Measurements from ENCODE around the gene ADRM1.

ADRM1 gene

DNA sequence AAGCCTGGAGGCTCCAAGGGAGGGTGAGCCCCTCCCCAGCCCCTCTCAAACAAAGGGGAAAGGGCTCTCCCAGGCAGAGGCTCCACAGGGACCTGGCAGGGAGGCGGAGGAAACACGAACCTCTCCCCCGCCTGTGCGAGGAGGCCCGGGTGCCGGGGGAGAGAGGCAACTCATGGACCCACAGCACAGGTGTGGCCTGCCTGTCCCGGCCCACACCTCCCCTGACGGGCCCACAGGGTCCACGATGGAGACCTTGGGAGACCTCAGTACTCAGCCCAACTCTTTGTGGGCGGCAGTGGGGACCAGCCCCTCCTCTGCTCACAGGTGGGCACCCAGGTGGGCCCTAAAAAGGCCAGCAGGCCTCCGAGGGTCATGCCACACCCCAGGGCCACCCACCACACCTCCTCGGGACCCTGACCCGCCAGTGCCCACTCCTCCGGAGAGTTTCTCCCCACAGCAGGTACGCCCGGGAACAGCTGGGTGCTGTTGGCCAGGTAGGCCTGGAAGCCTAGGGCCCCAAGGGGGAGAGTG is 52.1 kb downstream of the ADRM1 start:
- no peak for DNase-seq (ENCODE audit: low read depth, low spot score)
- H3K4me3 ChIP-seq (ENCODE audit: insufficient read length, low read depth) = no peak overlapping the region
- no peaks in the 10 kb centered on the region for H3K27me3 ChIP-seq (ENCODE audit: insufficient read depth, insufficient read length)
- peaks cover 45% of the 10 kb centered on the region for H3K4me1 ChIP-seq (ENCODE audit: insufficient read depth, insufficient read length)
- no peak for TF ChIP-seq YY1 (IDR thresholded peaks at IDR 0.05; ENCODE audit: insufficient read depth, insufficient read length)
- TF ChIP-seq SUZ12 (IDR thresholded peaks at IDR 0.05; ENCODE audit: extremely low read depth, insufficient read depth, insufficient read length) = no peak
- no peak for TF ChIP-seq ZNF274 (IDR thresholded peaks at IDR 0.05; ENCODE audit: low read depth, low read length)
- H3K9ac ChIP-seq (ENCODE audit: insufficient read length, low read depth) = peak overlapping the region; percentile 71
- H3K36me3 ChIP-seq (ENCODE audit: insufficient read depth, insufficient read length, low read length) = peaks cover 71% of the 10 kb centered on the region
- peaks cover 2% of the 10 kb centered on the region; the same call in 1 of the 2 replicates for H3K9me3 ChIP-seq (ENCODE audit: insufficient read depth, low read length)

DNA sequence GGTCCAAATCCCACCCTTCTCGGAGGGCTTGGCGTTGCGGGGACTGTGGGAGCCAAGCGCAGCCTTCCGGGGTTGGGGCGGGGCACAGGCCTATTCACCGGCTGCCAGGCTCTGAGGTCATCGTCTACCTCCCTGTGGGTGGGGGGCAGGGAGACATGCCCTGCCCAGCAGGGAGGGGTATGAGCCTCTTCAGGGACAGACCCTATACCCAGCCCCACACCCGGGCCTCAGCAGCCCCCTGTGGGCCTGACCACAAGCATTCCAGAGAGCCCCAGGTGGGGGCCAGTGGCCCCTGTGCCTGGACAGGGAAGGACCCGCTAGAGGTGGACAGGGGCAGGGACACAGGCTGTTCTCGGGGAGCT is 52.7 kb downstream of the ADRM1 start:
- Histone ChIP-seq H3K9me3 (ENCODE audit: insufficient read depth, low read length) (no peaks in the 10 kb centered on the region), H3K9ac (ENCODE audit: insufficient read length, low read depth) (peak overlapping the region; percentile 71), H3K4me3 (ENCODE audit: insufficient read length, low read depth) (no peak overlapping the region), H3K4me1 (ENCODE audit: insufficient read depth, insufficient read length) (peaks cover 45% of the 10 kb centered on the region), H3K36me3 (ENCODE audit: insufficient read depth, insufficient read length, low read length) (peaks cover 67% of the 10 kb centered on the region), H3K27me3 (ENCODE audit: insufficient read depth, insufficient read length) (no peaks in the 10 kb centered on the region)
- no peak for DNase-seq (ENCODE audit: low read depth, low spot score)
- TF ChIP-seq YY1 (IDR thresholded peaks at IDR 0.05; ENCODE audit: insufficient read depth, insufficient read length) (no peak), ZNF274 (IDR thresholded peaks at IDR 0.05; ENCODE audit: low read depth, low read length) (no peak)

DNA sequence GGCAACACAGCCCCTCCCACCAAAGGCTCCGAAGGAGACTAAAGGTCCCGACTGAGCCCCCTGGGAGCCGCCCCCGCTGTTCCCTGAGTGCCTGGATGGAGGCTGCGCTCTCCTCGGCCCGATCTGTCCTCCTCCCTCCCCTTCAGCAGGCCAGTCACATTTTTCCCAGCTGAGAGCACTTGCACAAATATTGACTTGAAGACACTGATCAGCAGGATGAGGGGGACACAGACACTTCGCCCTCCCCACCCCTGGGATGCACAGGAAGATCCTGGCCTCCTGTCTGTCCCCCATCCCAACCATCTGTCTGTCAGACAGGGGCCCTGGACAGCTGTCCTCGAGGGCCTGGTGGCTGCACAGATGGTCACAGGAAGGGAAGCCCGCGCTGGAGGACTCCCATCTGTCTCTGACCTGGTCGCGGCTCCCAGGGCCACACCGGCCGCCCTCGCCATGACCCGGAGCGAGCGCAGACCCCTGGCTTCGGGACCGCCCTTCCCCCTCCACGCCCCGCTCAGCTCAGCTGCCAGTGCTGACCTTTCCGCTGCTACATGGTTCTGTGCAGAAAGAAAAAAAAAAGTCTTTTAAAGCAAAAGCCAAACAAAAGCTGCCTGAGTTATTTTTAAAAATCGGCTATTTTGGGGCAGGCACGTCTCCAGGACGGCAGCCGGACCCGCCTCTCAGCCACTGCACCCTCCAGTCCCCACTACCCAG is 53.2 kb downstream of the ADRM1 start:
- Histone ChIP-seq H3K4me3 (ENCODE audit: insufficient read length, low read depth) (no peak overlapping the region), H3K4me1 (ENCODE audit: insufficient read depth, insufficient read length) (peaks cover 51% of the 10 kb centered on the region)

DNA sequence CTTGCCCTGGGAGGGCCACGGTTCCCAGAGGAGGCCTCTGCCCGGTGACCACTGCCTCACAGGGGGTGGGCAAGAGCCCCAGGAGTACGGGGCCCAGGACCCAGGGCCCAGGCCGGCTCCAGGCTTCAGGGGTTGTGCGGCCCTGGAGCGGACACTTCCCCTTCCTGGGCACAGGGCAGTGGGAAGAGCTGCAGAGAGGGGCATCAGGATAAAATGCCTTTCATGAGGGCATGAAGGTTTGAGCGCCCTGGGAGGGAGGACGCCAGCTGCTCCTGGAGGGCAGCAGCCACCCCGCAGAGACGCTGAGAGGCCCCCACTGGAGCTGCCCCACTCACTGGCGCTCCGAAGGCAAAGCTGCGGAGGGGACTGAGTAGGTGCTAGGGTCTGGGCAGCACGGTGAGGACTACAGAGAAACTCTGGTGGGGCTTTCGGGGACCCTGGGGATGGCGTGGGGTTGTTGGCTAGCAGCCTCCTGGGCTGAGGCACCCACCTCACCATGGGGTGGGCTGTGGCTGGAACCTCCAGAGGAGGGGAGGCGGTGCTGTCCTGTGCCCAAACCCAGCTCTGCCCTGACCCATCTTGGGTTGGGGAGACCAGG is 53.9 kb downstream of the ADRM1 start:
- H3K36me3 ChIP-seq (ENCODE audit: insufficient read depth, insufficient read length, low read length) = peaks cover 67% of the 10 kb centered on the region
- no peak overlapping the region for H3K4me3 ChIP-seq (ENCODE audit: insufficient read length, low read depth)
- peak overlapping the region; percentile 6 for H3K9ac ChIP-seq (ENCODE audit: insufficient read length, low read depth)
- H3K9me3 ChIP-seq (ENCODE audit: insufficient read depth, low read length) = no peaks in the 10 kb centered on the region
- no peak for DNase-seq (ENCODE audit: low read depth, low spot score)
- H3K27me3 ChIP-seq (ENCODE audit: insufficient read depth, insufficient read length) = no peaks in the 10 kb centered on the region
- H3K4me1 ChIP-seq (ENCODE audit: insufficient read depth, insufficient read length) = peaks cover 57% of the 10 kb centered on the region
- TF ChIP-seq ZNF274 (IDR thresholded peaks at IDR 0.05; ENCODE audit: low read depth, low read length) (no peak), YY1 (IDR thresholded peaks at IDR 0.05; ENCODE audit: insufficient read depth, insufficient read length) (no peak), SUZ12 (IDR thresholded peaks at IDR 0.05; ENCODE audit: extremely low read depth, insufficient read depth, insufficient read length) (no peak)

More for the DNA sequence above, 53.2 kb downstream of the ADRM1 start:
- no peak for TF ChIP-seq SUZ12 (IDR thresholded peaks at IDR 0.05; ENCODE audit: extremely low read depth, insufficient read depth, insufficient read length)
- TF ChIP-seq ZNF274 (IDR thresholded peaks at IDR 0.05; ENCODE audit: low read depth, low read length) = no peak
- no peak for TF ChIP-seq YY1 (IDR thresholded peaks at IDR 0.05; ENCODE audit: insufficient read depth, insufficient read length)
- Histone ChIP-seq H3K27me3 (ENCODE audit: insufficient read depth, insufficient read length) (no peaks in the 10 kb centered on the region), H3K9me3 (ENCODE audit: insufficient read depth, low read length) (no peaks in the 10 kb centered on the region), H3K36me3 (ENCODE audit: insufficient read depth, insufficient read length, low read length) (peaks cover 67% of the 10 kb centered on the region), H3K9ac (ENCODE audit: insufficient read length, low read depth) (peak overlapping the region; percentile 6)
- no peak for DNase-seq (ENCODE audit: low read depth, low spot score)

DNA sequence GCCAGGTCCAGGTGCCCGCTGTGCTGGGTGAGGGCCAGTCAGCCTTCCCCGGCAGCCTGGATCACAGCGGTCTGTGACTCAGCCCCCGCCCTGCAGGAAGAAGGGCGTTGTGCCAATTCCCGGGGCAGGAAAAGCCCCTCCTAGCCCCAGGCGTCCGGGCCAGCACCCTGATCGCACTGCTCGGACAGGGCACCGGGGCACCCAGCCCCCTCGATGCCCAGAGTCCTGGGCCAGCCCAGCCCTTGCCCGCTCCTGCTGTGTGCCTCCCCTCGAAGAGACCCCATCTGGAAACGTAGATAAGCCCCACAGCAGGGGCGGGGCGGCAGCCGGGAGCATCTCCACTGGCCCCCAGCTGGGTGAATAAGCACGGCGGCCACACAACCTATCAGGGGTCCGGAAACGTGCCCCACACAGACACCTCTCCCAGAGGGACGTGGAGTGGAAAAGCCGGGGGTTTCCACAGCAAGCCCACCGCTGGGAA is 54.4 kb downstream of the ADRM1 start:
- DNase-seq (ENCODE audit: low read depth, low spot score) = no peak
- no peak for TF ChIP-seq YY1 (IDR thresholded peaks at IDR 0.05; ENCODE audit: insufficient read depth, insufficient read length)
- no peaks in the 10 kb centered on the region for H3K9me3 ChIP-seq (ENCODE audit: insufficient read depth, low read length)
- peaks cover 67% of the 10 kb centered on the region for H3K36me3 ChIP-seq (ENCODE audit: insufficient read depth, insufficient read length, low read length)
- H3K9ac ChIP-seq (ENCODE audit: insufficient read length, low read depth) = peak overlapping the region; percentile 6
- H3K27me3 ChIP-seq (ENCODE audit: insufficient read depth, insufficient read length) = no peaks in the 10 kb centered on the region
- no peak overlapping the region for H3K4me3 ChIP-seq (ENCODE audit: insufficient read length, low read depth)
- H3K4me1 ChIP-seq (ENCODE audit: insufficient read depth, insufficient read length) = peaks cover 61% of the 10 kb centered on the region

DNA sequence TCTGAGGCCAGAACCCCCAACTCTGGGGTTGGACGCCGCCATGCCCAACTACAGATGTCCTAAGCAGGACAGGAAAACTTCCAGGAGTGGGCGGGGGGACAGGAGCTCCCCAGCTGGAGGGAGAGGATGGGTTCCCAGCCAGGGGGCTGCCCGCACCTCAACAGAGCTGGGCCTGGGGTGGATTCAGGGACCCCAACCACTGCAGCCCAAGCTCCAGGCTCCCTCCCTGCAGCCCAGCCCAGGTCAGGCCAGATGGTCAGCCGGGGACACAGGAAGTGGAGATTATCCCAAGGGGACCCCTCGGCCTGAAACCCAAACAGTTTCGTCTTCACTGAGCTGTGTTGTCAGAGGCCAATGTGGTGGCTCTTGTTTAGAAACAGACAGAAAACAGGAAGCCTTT is 54.9 kb downstream of the ADRM1 start:
- H3K9me3 ChIP-seq (ENCODE audit: insufficient read depth, low read length) = no peaks in the 10 kb centered on the region
- H3K27me3 ChIP-seq (ENCODE audit: insufficient read depth, insufficient read length) = no peaks in the 10 kb centered on the region
- TF ChIP-seq SUZ12 (IDR thresholded peaks at IDR 0.05; ENCODE audit: extremely low read depth, insufficient read depth, insufficient read length) (no peak), ZNF274 (IDR thresholded peaks at IDR 0.05; ENCODE audit: low read depth, low read length) (no peak), YY1 (IDR thresholded peaks at IDR 0.05; ENCODE audit: insufficient read depth, insufficient read length) (no peak)
- H3K4me1 ChIP-seq (ENCODE audit: insufficient read depth, insufficient read length) = peaks cover 66% of the 10 kb centered on the region
- H3K36me3 ChIP-seq (ENCODE audit: insufficient read depth, insufficient read length, low read length) = peaks cover 65% of the 10 kb centered on the region
- H3K4me3 ChIP-seq (ENCODE audit: insufficient read length, low read depth) = no peak overlapping the region
- H3K9ac ChIP-seq (ENCODE audit: insufficient read length, low read depth) = no peak overlapping the region
- no peak for DNase-seq (ENCODE audit: low read depth, low spot score)
